HCT116 (cell line): ENCODE results near the gene GOLGA8B. TPM values are rescaled to one million over a fixed set of nuclear protein-coding genes. Genes with fewer than 3 reads are reported as not detected.

Experiments used
- ATAC-seq: fragments of 200-7000 bp; cut with Tn5 transposase; 2 replicates; pipeline ENCODE4 v1.9.1; 2020; ENCODE audit warnings: mild to moderate bottlenecking, moderate library complexity
- BruUV-seq: library from RNA; stranded (reverse); fragments of 400-500 nt; replicated peaks from 2 replicates; lab custom pipeline; 2021; lab: Mats Ljungman, UMichigan
- CTCF ChIA-PET: fragments of 300-600 bp; sonication (Branson Sonifier 250); formaldehyde crosslinking; loops from one replicate; lab custom pipeline; 2021; ENCODE audit warnings: antibody characterized with exemption; lab: Charles Lee
- POLR2A ChIA-PET: fragments of 300-600, 350-600 bp; sonication (Branson Sonifier 250); formaldehyde crosslinking; loops from one replicate; lab custom pipeline; 2021; ENCODE audit warnings: antibody characterized with exemption; lab: Charles Lee
- RAD21 ChIA-PET, 2 experiments: fragments of 300-600 bp; sonication (Branson Sonifier 250); formaldehyde crosslinking; loops; one replicate each; lab custom pipeline; 2023; ENCODE audit warnings: low total read pairs in 2 of 2; ENCODE audit not compliant: uncharacterized antibody in 2 of 2, unreplicated experiment in 2 of 2, low non-redundant PET in 1 of 2; lab: Charles Lee
- DNase-seq: peaks from one replicate; pipeline ENCODE4 v3.0.0-alpha.2; 2010; ENCODE audit warnings: low read depth, low spot score
- H2AFZ ChIP-seq: fragments of 200-600 bp; shearing (Covaris generic), sonication (generic); 2 replicates; pipeline ENCODE4 v1.6.1; 2017; ENCODE audit warnings: low read depth, mixed run types, mixed read lengths, antibody characterized with exemption, low read length; ENCODE audit not compliant: poor library complexity, severe bottlenecking
- H3K27ac ChIP-seq: 2 replicates; pipeline ENCODE4 v1.5.1; 2012; ENCODE audit warnings: low read depth, low read length
- H3K27me3 ChIP-seq: fragments of 200-600 bp; sonication (generic); 2 replicates; pipeline ENCODE4 v1.6.1; 2016; ENCODE audit warnings: mixed run types, low read length, mixed read lengths; ENCODE audit not compliant: insufficient read depth
- H3K36me3 ChIP-seq, 2 experiments: fragments of 200-500 bp in 1 of 2; fragments of 200-600 bp in 1 of 2; sonication (Bioruptor generic) in 1 of 2; sonication (generic) in 1 of 2; 2 replicates each; pipeline versions ENCODE4 v1.5.1 to v1.6.1; 2014 to 2016; ENCODE audit warnings: low read length in 2 of 2, inconsistent platforms in 1 of 2, mixed read lengths in 1 of 2, mixed run types in 1 of 2; ENCODE audit not compliant: insufficient read depth in 2 of 2, control insufficient read depth in 1 of 2
- H3K4me1 ChIP-seq, 2 experiments: fragments of 200-600 bp in 1 of 2; sonication (generic) in 1 of 2; 2 replicates each; pipeline versions ENCODE4 v1.5.1 to v1.6.1; 2012 to 2017; ENCODE audit warnings: low read length in 2 of 2, inconsistent platforms in 1 of 2, mild to moderate bottlenecking in 1 of 2, mixed read lengths in 1 of 2, mixed run types in 1 of 2, moderate library complexity in 1 of 2; ENCODE audit not compliant: insufficient read depth in 2 of 2, control insufficient read depth in 1 of 2
- H3K4me2 ChIP-seq: fragments of 200-600 bp; sonication (generic); 2 replicates; pipeline ENCODE4 v1.6.1; 2017; ENCODE audit warnings: mixed run types, low read length, mixed read lengths
- H3K4me3 ChIP-seq, 2 experiments: fragments of 200-600 bp in 1 of 2; sonication (generic) in 1 of 2; replicated peaks in 1 of 2; 2 replicates each; pipeline ENCODE4 v1.5.1; 2011 to 2016; ENCODE audit warnings: low read length in 2 of 2, control low read depth in 1 of 2, low read depth in 1 of 2, mild to moderate bottlenecking in 1 of 2, mixed read lengths in 1 of 2, mixed run types in 1 of 2
- H3K79me2 ChIP-seq: fragments of 200-600 bp; sonication (generic); 2 replicates; pipeline ENCODE4 v1.6.1; 2017; ENCODE audit warnings: mild to moderate bottlenecking, mixed run types, low read length, moderate library complexity, mixed read lengths; ENCODE audit not compliant: insufficient read depth
- H3K9ac ChIP-seq: fragments of 200-600 bp; sonication (generic); 2 replicates; pipeline ENCODE4 v1.6.1; 2016; ENCODE audit warnings: low read length, mixed read lengths
- H3K9me2 ChIP-seq: fragments of 200-600 bp; sonication (generic), shearing (Covaris generic); 2 replicates; pipeline ENCODE4 v1.6.1; 2017; ENCODE audit warnings: mixed run types, mild to moderate bottlenecking, moderate library complexity; ENCODE audit not compliant: insufficient read depth
- H3K9me3 ChIP-seq, 2 experiments: fragments of 200-500 bp in 1 of 2; fragments of 200-600 bp in 1 of 2; sonication (Bioruptor generic) in 1 of 2; sonication (generic) in 1 of 2; 2 replicates each; pipeline ENCODE4 v1.6.1; 2014 to 2017; ENCODE audit warnings: low read length in 2 of 2, mixed read lengths in 2 of 2, inconsistent platforms in 1 of 2, low read depth in 1 of 2, mild to moderate bottlenecking in 1 of 2, mixed run types in 1 of 2, moderate library complexity in 1 of 2; ENCODE audit not compliant: control insufficient read depth in 1 of 2, insufficient read depth in 1 of 2
- H4K20me1 ChIP-seq: fragments of 200-600 bp; sonication (generic), shearing (Covaris generic); 2 replicates; pipeline ENCODE4 v1.6.1; 2017; ENCODE audit warnings: mixed run types, mild to moderate bottlenecking, moderate library complexity; ENCODE audit not compliant: insufficient read depth
- ATF3 ChIP-seq: IDR thresholded peaks from 2 replicates; pipeline ENCODE4 v1.6.1; 2012
- CBX3 ChIP-seq: IDR thresholded peaks from 2 replicates; pipeline ENCODE4 v1.6.1; 2012; ENCODE audit warnings: low read depth
- CEBPB ChIP-seq: IDR thresholded peaks from 2 replicates; pipeline ENCODE4 v1.6.1; 2012; ENCODE audit warnings: low read depth
- EGR1 ChIP-seq: IDR thresholded peaks from 2 replicates; pipeline ENCODE4 v1.6.1; 2012; ENCODE audit warnings: low read depth
- ELF1 ChIP-seq: IDR thresholded peaks from 2 replicates; pipeline ENCODE4 v1.6.1; 2012; ENCODE audit warnings: low read depth, borderline replicate concordance
- EZH2 ChIP-seq: fragments of 200-600 bp; sonication (generic); IDR thresholded peaks from 2 replicates; pipeline ENCODE4 v1.6.1; 2017; ENCODE audit warnings: antibody characterized with exemption, mixed run types
- EZH2phosphoT487 ChIP-seq: fragments of 200-600 bp; IDR thresholded peaks from 2 replicates; pipeline ENCODE4 v1.6.1; 2018; ENCODE audit warnings: antibody characterized with exemption, borderline replicate concordance
- FOSL1 ChIP-seq: IDR thresholded peaks from 2 replicates; pipeline ENCODE4 v1.6.1; 2012; ENCODE audit warnings: low read depth
- MAX ChIP-seq: IDR thresholded peaks from 2 replicates; pipeline ENCODE4 v1.6.1; 2012
- POLR2A ChIP-seq: IDR thresholded peaks from 2 replicates; pipeline ENCODE4 v1.7.0; 2011; ENCODE audit warnings: borderline replicate concordance; ENCODE audit not compliant: insufficient read depth, insufficient read length; ENCODE audit errors: extremely low read depth
- RAD21 ChIP-seq: IDR thresholded peaks from 2 replicates; pipeline ENCODE4 v1.6.1; 2012; ENCODE audit warnings: low read depth, mild to moderate bottlenecking
- SIN3A ChIP-seq: IDR thresholded peaks from 2 replicates; pipeline ENCODE4 v1.6.1; 2012; ENCODE audit warnings: low read depth
- SP1 ChIP-seq: IDR thresholded peaks from 2 replicates; pipeline ENCODE4 v1.6.1; 2012; ENCODE audit warnings: low read depth
- SRF ChIP-seq: IDR thresholded peaks from 2 replicates; pipeline ENCODE4 v1.6.1; 2012; ENCODE audit warnings: low read depth
- TCF7L2 ChIP-seq: IDR thresholded peaks from 2 replicates; pipeline ENCODE4 v1.7.0; 2011; ENCODE audit warnings: borderline replicate concordance, inconsistent platforms; ENCODE audit not compliant: insufficient read depth, insufficient read length; ENCODE audit errors: extremely low read depth
- YY1 ChIP-seq: IDR thresholded peaks from 2 replicates; pipeline ENCODE4 v1.6.1; 2011; ENCODE audit warnings: low read length, low read depth, moderate library complexity, mild to moderate bottlenecking; ENCODE audit not compliant: insufficient replicate concordance; ENCODE audit errors: extremely low read depth
- ZNF274 ChIP-seq: fragments of 200-500 bp; sonication (Bioruptor generic); IDR thresholded peaks from 2 replicates; pipeline ENCODE4 v1.6.1; 2014; ENCODE audit warnings: mild to moderate bottlenecking, low read depth, low read length, inconsistent platforms
- intact Hi-C: fragments of 100-400 bp; cut with micrococcal nuclease; formaldehyde crosslinking; loops from 2 replicates; pipeline ENCODE4 v1.10.0; 2022
- total RNA-seq: library from RNA; stranded (reverse); gene quantifications from one replicate; pipeline ENCODE4 v1.2.1, GENCODE V29; 2021; ENCODE audit not compliant: unreplicated experiment

The GOLGA8B gene
- total RNA-seq, 1 experiment from 2014 or later = 69.9 TPM

GRCh38 chr15:34597316-34597715, 13.9 kb upstream of the GOLGA8B start:
- Histone ChIP-seq H3K79me2 (no peaks in the 10 kb centered on the region), H3K4me2 (no peak overlapping the region), H3K4me1 (no peaks in the 10 kb centered on the region), H3K9ac (no peak overlapping the region), H3K27me3 (peaks cover 20% of the 10 kb centered on the region)
- DNase-seq = no peak
- RAD21 ChIA-PET = no interaction called here
- intact Hi-C loops = no loop called here
- TF ChIP-seq CEBPB = no peak
- no peak for TF ChIP-seq EZH2
- no peak for TF ChIP-seq ELF1
- no peak for TF ChIP-seq POLR2A
- TF ChIP-seq ZNF274 = no peak
- no peak for TF ChIP-seq TCF7L2
- TF ChIP-seq ATF3 = no peak
- no peak for TF ChIP-seq EZH2phosphoT487
- TF ChIP-seq, all 23 proteins: peak for 0
- CTCF ChIA-PET = no interaction called here
- POLR2A ChIA-PET = no interaction called here
- no peak overlapping the region for H2AFZ ChIP-seq
- no peak overlapping the region for H3K4me3 ChIP-seq
- no peaks in the 10 kb centered on the region for H3K9me2 ChIP-seq
- H3K27ac ChIP-seq = no peak overlapping the region
- H4K20me1 ChIP-seq = no peaks in the 10 kb centered on the region
- no peak for ATAC-seq
- H3K9me3 ChIP-seq = no peaks in the 10 kb centered on the region
- no peaks in the 10 kb centered on the region for H3K36me3 ChIP-seq
- no TSS peak for BruUV-seq

DNA sequence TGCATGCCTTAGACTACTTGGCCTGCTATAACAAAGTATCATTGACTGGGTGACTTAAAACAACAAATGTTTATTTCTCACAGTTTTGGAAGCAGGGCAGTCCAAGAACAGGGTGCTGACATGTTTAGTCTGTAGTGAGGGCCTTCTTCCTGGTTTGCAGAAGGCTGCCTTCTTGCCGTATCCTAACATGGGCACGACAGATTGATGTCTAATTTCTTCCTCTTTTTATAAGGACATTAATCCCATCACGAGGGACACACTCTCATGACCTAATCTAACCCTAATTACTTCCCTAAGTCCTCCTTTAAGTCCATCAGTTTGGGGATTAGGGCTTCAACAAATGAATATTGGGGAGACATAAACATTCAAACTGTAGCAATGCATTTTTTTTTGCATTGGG, 10.9 kb upstream of the GOLGA8B start:
- intact Hi-C loops = no loop called here
- Histone ChIP-seq H3K4me3 (no peak overlapping the region), H3K9ac (no peak overlapping the region), H3K9me3 (no peaks in the 10 kb centered on the region), H3K9me2 (no peaks in the 10 kb centered on the region), H2AFZ (no peak overlapping the region), H3K79me2 (no peaks in the 10 kb centered on the region), H3K27me3 (no peaks in the 10 kb centered on the region), H4K20me1 (no peaks in the 10 kb centered on the region), H3K4me1 (no peaks in the 10 kb centered on the region), H3K4me2 (no peak overlapping the region), H3K27ac (no peak overlapping the region), H3K36me3 (no peaks in the 10 kb centered on the region)
- DNase-seq (no peak), ATAC-seq (no peak)
- no peak for TF ChIP-seq FOSL1
- TF ChIP-seq POLR2A = no peak
- no peak for TF ChIP-seq ELF1
- no peak for TF ChIP-seq CBX3
- TF ChIP-seq YY1 = no peak
- TF ChIP-seq ZNF274 = no peak
- no peak for TF ChIP-seq SRF
- TF ChIP-seq SP1 = no peak
- TF ChIP-seq EZH2phosphoT487 = no peak
- TF ChIP-seq EGR1 = no peak
- no peak for TF ChIP-seq ATF3
- no peak for TF ChIP-seq SIN3A
- TF ChIP-seq TCF7L2 = no peak
- no peak for TF ChIP-seq MAX
- no peak for TF ChIP-seq RAD21
- RAD21 ChIA-PET = no interaction called here
- CTCF ChIA-PET = no interaction called here
- no TSS peak for BruUV-seq
- POLR2A ChIA-PET = no interaction called here
